KOPT-K1 (cell line): ENCODE data around the gene STK4.

Source experiments
- H3K27ac ChIP-seq: fragments of 200-600 bp; sonication (generic); 2 replicates; pipeline ENCODE4 v1.5.1; 2016; ENCODE audit warnings: antibody characterized with exemption, mild to moderate bottlenecking, low read depth, low read length; ENCODE audit not compliant: poor library complexity, severe bottlenecking
- H3K36me3 ChIP-seq: fragments of 200-600 bp; sonication (generic); 2 replicates; pipeline ENCODE4 v1.5.1; 2017; ENCODE audit warnings: antibody characterized with exemption, mild to moderate bottlenecking, low read length, moderate library complexity; ENCODE audit not compliant: insufficient read depth
- H3K9me3 ChIP-seq: fragments of 200-600 bp; sonication (generic); 2 replicates; pipeline ENCODE4 v1.5.1; 2017; ENCODE audit warnings: antibody characterized with exemption, low read length, mild to moderate bottlenecking; ENCODE audit not compliant: insufficient read depth, poor library complexity, severe bottlenecking

Gene STK4

DNA sequence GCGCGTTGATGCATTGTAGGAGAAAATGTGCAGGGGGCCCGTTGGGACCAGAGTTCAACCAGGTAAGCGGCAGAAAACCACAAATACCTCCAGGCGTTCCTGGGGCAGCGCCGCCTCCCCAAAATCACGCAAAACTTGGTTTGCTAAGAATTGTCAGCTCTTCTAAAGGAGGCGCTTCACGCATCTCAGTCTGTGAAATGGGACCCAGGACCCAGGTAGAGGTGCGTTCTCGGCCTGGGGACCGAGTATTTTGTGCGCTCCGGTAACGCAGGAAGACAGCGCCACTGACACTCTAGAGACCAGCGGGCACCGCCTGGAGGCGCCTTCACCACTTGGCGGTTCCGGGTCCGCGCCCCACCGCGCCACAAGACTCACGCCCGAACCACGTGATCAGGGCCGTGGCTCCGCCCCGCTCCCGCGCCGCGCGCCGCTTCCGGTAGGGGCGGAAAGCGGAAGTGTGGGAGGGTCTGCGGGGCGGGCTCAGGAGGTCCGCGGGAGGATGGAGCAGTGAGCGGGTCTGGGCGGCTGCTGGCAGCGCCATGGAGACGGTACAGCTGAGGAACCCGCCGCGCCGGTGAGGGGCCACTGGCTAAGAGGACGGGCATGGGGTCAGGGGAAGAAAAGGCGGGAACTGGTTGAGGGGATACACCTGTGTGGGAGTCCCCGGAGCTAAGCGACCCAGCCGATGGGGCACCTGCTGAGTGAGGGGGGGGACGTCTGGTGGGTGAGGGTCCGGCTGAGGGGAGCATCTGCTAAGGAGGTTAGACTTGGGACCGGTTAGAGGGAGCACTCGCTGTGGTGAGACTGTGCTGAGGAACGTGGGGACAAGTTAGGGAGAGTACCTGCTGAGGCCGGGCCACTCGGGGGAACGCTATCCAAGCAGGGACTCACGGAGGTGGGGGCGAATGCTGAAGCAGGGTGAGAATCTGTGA is at the start of gene STK4:
STK4 (plus strand) TSS at position 483 of the 932 bp plus-strand sequence; CDS start at position 540, 57 bp downstream.
- H3K27ac ChIP-seq: peak within 1 kb of the TSS; percentile 79
- H3K36me3 ChIP-seq: no peaks in the 10 kb centered on the region
- H3K9me3 ChIP-seq: no peaks in the 10 kb centered on the region

DNA sequence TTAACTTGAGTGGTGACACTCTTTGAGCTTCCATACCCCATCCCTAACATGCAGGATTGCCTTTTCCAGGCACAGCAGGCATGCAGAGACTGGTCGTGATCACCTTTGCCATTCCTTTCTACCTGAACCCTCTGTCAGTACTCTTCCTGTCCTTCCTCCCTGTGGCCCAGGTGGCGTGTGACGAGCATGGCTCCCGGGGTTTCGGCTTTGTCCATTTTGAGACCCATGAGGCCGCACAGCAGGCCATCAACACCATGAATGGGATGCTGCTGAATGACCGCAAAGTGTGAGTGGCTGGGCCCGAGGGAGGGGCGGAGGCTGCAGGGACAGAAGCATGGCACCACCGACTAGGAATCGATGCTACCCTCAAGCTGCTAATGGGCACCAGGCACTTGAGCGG is 49.7 kb upstream of the STK4 start:
- no peaks in the 10 kb centered on the region for H3K9me3 ChIP-seq
- H3K36me3 ChIP-seq: peaks cover 76% of the 10 kb centered on the region
- no peak overlapping the region for H3K27ac ChIP-seq

GRCh38 chr20:44917399-44917798 is 48.9 kb upstream of the STK4 start:
- Histone ChIP-seq H3K36me3 (peaks cover 80% of the 10 kb centered on the region), H3K27ac (no peak overlapping the region), H3K9me3 (no peaks in the 10 kb centered on the region)

- no peak overlapping the region for H3K27ac ChIP-seq
- no peaks in the 10 kb centered on the region for H3K9me3 ChIP-seq
- peaks cover 80% of the 10 kb centered on the region for H3K36me3 ChIP-seq
These were observed 48.0 kb upstream of the STK4 start for GRCh38 chr20:44918342-44918741.

- Histone ChIP-seq H3K36me3 (peaks cover 79% of the 10 kb centered on the region), H3K9me3 (no peaks in the 10 kb centered on the region), H3K27ac (no peak overlapping the region)
These were observed 47.6 kb upstream of the STK4 start for GRCh38 chr20:44918761-44919160.

GRCh38 chr20:44921447-44921846 is 44.9 kb upstream of the STK4 start:
- H3K36me3 ChIP-seq: peaks cover 78% of the 10 kb centered on the region
- no peak overlapping the region for H3K27ac ChIP-seq
- H3K9me3 ChIP-seq: no peaks in the 10 kb centered on the region

GRCh38 chr20:44924541-44924940 is 41.8 kb upstream of the STK4 start:
- no peaks in the 10 kb centered on the region for H3K9me3 ChIP-seq
- peaks cover 52% of the 10 kb centered on the region for H3K36me3 ChIP-seq
- H3K27ac ChIP-seq: no peak overlapping the region

DNA sequence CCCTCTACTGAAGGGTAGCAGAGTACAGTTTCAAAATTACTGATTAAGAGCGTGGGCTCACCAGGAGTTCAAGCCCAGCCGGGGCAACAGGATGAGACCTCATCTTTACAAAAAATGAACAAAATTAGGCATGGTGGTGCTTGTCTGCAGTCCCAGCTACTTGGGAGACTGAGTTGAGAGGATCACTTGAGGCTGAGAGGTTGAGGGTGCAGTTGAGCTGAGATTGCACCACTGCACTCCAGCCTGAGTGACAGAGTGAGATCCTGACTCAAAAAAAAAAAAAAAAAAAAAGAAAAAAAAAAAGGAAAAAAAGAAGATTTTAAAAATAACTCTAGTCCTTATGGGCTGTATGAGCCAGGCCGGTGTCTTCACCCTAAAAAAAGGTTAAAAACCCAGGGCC is 37.7 kb upstream of the STK4 start:
- H3K27ac ChIP-seq: no peak overlapping the region
- peaks cover 52% of the 10 kb centered on the region for H3K36me3 ChIP-seq
- no peaks in the 10 kb centered on the region for H3K9me3 ChIP-seq

DNA sequence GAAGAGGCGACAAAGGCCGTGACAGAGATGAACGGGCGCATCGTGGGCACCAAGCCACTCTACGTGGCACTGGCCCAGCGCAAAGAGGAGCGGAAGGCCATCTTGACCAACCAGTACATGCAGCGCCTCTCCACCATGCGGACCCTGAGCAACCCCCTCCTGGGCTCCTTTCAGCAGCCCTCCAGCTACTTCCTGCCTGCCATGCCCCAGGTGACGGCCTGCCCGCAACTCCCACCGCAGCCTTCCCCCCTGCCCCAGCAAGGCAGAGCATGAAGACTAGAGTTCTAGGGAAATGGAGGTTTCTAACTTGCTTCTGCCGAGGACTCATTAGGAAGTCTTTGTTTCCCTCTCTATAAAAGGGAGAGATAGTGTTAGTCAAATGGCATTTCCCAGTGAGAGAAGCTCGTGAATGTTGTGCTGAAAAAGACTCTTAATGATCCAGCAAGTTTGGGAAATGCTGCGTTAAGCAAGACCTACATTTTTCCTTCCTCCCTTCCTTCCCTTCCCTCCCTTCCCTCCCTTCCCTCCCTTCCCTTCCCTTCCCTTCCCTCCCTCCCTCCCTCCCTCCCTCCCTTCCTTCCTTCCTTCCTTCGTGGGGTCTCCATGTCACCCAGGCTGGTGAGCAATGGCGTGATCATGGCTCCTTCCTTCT is 35.7 kb upstream of the STK4 start:
- H3K9me3 ChIP-seq: no peaks in the 10 kb centered on the region
- H3K36me3 ChIP-seq: peaks cover 52% of the 10 kb centered on the region
- H3K27ac ChIP-seq: no peak overlapping the region

DNA sequence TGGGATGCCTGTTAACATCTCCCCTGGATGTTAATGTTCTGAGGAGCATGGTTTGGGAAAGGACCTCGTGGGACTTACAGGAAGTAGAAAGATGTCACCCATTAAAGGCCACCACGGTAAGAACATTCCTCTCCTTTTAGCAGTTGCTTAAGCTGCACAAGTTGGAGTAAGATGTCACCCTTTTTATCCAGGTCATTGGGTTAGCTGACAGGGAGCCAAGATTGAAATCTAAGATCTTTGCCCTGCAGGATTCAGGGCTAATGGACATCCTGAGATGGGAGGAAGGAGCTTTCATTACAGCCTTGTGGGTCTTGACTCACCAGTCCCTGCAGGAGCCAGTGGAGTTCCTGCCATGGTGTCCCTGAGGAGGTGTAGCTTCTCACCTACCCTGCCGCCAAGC is 34.4 kb upstream of the STK4 start:
- Histone ChIP-seq H3K36me3 (peaks cover 61% of the 10 kb centered on the region), H3K27ac (no peak overlapping the region)

GRCh38 chr20:44932916-44933315 is 33.4 kb upstream of the STK4 start:
- H3K9me3 ChIP-seq: no peaks in the 10 kb centered on the region
- peaks cover 71% of the 10 kb centered on the region for H3K36me3 ChIP-seq
- H3K27ac ChIP-seq: no peak overlapping the region

More for the DNA sequence above, 34.4 kb upstream of the STK4 start:
- H3K9me3 ChIP-seq: no peaks in the 10 kb centered on the region

GRCh38 chr20:44936510-44936909 is 29.8 kb upstream of the STK4 start:
- peaks cover 94% of the 10 kb centered on the region for H3K36me3 ChIP-seq
- no peaks in the 10 kb centered on the region for H3K9me3 ChIP-seq
- H3K27ac ChIP-seq: no peak overlapping the region

- peaks cover 97% of the 10 kb centered on the region for H3K36me3 ChIP-seq
- H3K27ac ChIP-seq: no peak overlapping the region
- no peaks in the 10 kb centered on the region for H3K9me3 ChIP-seq
These were observed 27.7 kb upstream of the STK4 start for GRCh38 chr20:44938637-44939036.

- Histone ChIP-seq H3K36me3 (peaks cover 99% of the 10 kb centered on the region), H3K27ac (no peak overlapping the region), H3K9me3 (no peaks in the 10 kb centered on the region)
These were observed 25.1 kb upstream of the STK4 start for GRCh38 chr20:44941120-44941691.

DNA sequence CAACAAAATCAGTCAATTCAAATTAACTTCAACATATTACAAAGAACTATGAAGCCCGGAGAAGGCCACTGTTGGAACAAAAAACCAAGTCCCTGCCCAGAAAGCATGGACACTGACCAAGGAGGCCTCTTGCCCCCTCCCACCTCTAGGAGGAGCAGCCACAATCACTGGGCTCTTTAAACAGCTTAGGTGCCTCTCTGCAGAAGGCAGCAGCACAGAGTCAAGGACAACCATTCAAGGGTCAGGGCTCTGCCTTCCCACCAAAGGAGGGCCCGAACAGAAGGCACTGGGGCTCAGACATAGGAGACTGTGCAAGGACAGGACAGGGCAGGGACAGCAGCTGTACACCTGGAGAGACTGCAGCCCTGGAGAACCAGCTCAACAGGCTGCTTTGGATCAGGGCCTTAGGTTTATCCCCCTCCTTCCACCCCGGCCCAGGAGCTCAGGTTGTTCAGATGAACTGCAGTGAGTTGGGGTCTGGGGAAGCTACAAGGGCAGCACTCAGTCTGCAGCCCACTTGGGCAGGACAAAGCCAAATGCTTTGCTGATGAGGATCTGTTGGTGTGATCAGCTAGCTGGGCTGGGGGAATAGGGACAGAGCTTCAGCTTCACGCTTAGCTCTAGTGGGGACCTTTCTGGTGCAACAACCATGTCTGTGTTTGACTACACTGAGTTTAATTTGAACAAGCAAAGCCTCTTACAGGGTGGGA is 23.9 kb upstream of the STK4 start:
- Histone ChIP-seq H3K9me3 (no peaks in the 10 kb centered on the region), H3K36me3 (peaks cover 100% of the 10 kb centered on the region), H3K27ac (no peak overlapping the region)
